Hepatic stellate cell (primary cell): ENCODE measurements around the gene RALGPS2.

Experiments
- DNase-seq: peaks from one replicate; pipeline ENCODE4 v3.0.0; 2011; ENCODE audit warnings: low spot score

RALGPS2 gene

GRCh38 chr1:178724728-178725465 lies at the start of gene RALGPS2:
TSS of gene RALGPS2 (plus strand) at chr1:178725244. CDS start at chr1:178776765, 51,521 bp downstream.
- peak; percentile 72 for DNase-seq

- DNase-seq: no peak
Measured at GRCh38 chr1:178679237-178679636, 45.8 kb upstream of the RALGPS2 start.

GRCh38 chr1:178682429-178682828 lies 42.6 kb upstream of the RALGPS2 start:
- DNase-seq: no peak

GRCh38 chr1:178682886-178683285 lies 42.2 kb upstream of the RALGPS2 start:
- no peak for DNase-seq

- DNase-seq: no peak
Measured at GRCh38 chr1:178683291-178683690, 41.8 kb upstream of the RALGPS2 start.

GRCh38 chr1:178684111-178684510 lies 40.9 kb upstream of the RALGPS2 start:
- no peak for DNase-seq

- peak; percentile 43 for DNase-seq
Measured at GRCh38 chr1:178684542-178685000, 40.5 kb upstream of the RALGPS2 start.

- DNase-seq: no peak
Measured at GRCh38 chr1:178686407-178686806, 38.6 kb upstream of the RALGPS2 start.

GRCh38 chr1:178688244-178688643 lies 36.8 kb upstream of the RALGPS2 start:
- no peak for DNase-seq

- DNase-seq: no peak
Measured at GRCh38 chr1:178689769-178690168, 35.3 kb upstream of the RALGPS2 start.

GRCh38 chr1:178690496-178690895 lies 34.5 kb upstream of the RALGPS2 start:
- DNase-seq: no peak

- no peak for DNase-seq
Measured at GRCh38 chr1:178692564-178693327, 32.3 kb upstream of the RALGPS2 start.

- DNase-seq: peak; percentile 36
Measured at GRCh38 chr1:178693366-178693765, 31.7 kb upstream of the RALGPS2 start.

GRCh38 chr1:178694923-178695525 lies 30.0 kb upstream of the RALGPS2 start:
- no peak for DNase-seq

- no peak for DNase-seq
Measured at GRCh38 chr1:178702146-178702545, 22.9 kb upstream of the RALGPS2 start.

GRCh38 chr1:178704833-178705232 lies 20.2 kb upstream of the RALGPS2 start:
- DNase-seq: no peak

- DNase-seq: no peak
Measured at GRCh38 chr1:178706432-178706831, 18.6 kb upstream of the RALGPS2 start.

- DNase-seq: no peak
Measured at GRCh38 chr1:178713259-178713658, 11.8 kb upstream of the RALGPS2 start.

- no peak for DNase-seq
Measured at GRCh38 chr1:178714453-178714852, 10.6 kb upstream of the RALGPS2 start.

GRCh38 chr1:178716111-178716510 lies 8.9 kb upstream of the RALGPS2 start:
- DNase-seq: no peak

GRCh38 chr1:178718520-178718919 lies 6.5 kb upstream of the RALGPS2 start:
- no peak for DNase-seq

- DNase-seq: no peak
Measured at GRCh38 chr1:178723546-178723945, 1.5 kb upstream of the RALGPS2 start.

- no peak for DNase-seq
Measured at GRCh38 chr1:178724376-178724727, 692 bp upstream of the RALGPS2 start.
